ENCODE measurements around the gene CPSF3.

DNA sequence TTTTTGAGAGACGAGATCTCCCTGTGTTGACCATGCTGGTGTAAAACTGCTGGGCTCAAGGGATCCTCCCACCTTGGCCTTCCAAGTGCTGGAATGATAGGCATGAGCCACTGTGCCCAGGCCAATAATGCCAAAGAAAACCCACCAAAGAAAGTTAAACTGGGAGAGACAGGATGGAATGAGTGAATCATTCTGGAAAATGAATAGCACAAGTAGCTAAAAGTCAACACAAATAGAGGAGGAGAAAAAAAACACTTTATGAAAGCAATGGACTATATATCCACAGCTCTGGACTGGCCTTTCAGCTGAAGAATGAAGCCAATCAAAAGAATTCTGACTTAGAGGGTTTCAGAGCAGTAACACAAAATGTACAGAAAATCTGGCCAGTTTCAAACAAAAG is 74.8 kb downstream of the CPSF3 start:
- TF ChIP-seq EZH2 (IDR thresholded peaks at IDR 0.05; ENCODE audit: low read depth, low read length, severe bottlenecking) (no peak), CTCF (IDR thresholded peaks at IDR 0.05; ENCODE audit: control extremely low read depth in 1 of 3, insufficient read depth in 1 of 3, low read depth in 1 of 3, low read length in 3 of 3) (no peak), SIRT6 (IDR thresholded peaks at IDR 0.05; ENCODE audit: low read length) (no peak), TAF1 (IDR thresholded peaks at IDR 0.05; ENCODE audit: low read depth, low read length) (no peak)
